ENCODE measurements around the gene UNC13A. TPM values are rescaled to one million over a fixed set of nuclear protein-coding genes. Genes with fewer than 3 reads are reported as not detected.
A peak's percentile ranks its signal among the peaks of the same experiment; 100 is the strongest.

The UNC13A gene
- total RNA-seq, 2 donors from 2014 or later, result not detected

- no peaks in the 10 kb centered on the region for H3K9me3 ChIP-seq (ENCODE audit: control insufficient read depth, low read length, poor library complexity, severe bottlenecking)
- H3K27me3 Mint-ChIP-seq, result no peaks in the 10 kb centered on the region
- H3K36me3 Mint-ChIP-seq (ENCODE audit: low read depth), result peaks cover 5% of the 10 kb centered on the region
- DNase-seq (no peak), ATAC-seq (no peak)
- H3K27ac Mint-ChIP-seq, result peak overlapping the region; percentile 93
- H3K4me1 Mint-ChIP-seq, result peaks cover 36% of the 10 kb centered on the region
- H3K4me3 Mint-ChIP-seq, result peak overlapping the region; percentile 95
Measured at GRCh38 chr19:17721111-17721628, 33.0 kb upstream of the UNC13A start.

DNA sequence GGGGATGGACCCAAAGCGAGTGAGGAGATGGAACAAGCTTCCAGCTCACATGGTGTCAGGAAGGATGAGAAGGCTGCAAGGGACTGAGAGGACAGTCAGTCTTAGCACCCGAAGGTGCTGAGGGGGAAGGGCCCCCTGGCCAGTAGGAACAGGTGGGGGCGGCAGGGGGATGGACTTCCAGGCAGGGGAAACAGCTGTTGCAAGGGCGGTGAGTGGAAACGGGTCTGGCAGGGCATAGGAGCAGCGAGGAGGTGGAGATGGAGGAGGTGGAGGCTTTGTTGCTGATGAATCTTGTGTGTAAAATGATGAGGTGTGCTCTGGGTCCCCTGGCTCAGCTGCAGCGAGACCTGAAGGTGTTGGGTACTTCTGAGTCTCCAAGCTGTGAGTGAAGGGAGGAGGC, 32.3 kb upstream of the UNC13A start:
- ATAC-seq (no peak), DNase-seq (no peak)
- no peaks in the 10 kb centered on the region for H3K27me3 Mint-ChIP-seq
- no peaks in the 10 kb centered on the region for H3K9me3 ChIP-seq (ENCODE audit: control insufficient read depth, low read length, poor library complexity, severe bottlenecking)
- peak overlapping the region; percentile 93 for H3K27ac Mint-ChIP-seq
- H3K36me3 Mint-ChIP-seq (ENCODE audit: low read depth), result peaks cover 2% of the 10 kb centered on the region
- H3K4me1 Mint-ChIP-seq, result peaks cover 35% of the 10 kb centered on the region
- H3K4me3 Mint-ChIP-seq, result peak overlapping the region; percentile 95

- peaks cover 2% of the 10 kb centered on the region for H3K36me3 Mint-ChIP-seq (ENCODE audit: low read depth)
- no peaks in the 10 kb centered on the region for H3K27me3 Mint-ChIP-seq
- peaks cover 34% of the 10 kb centered on the region for H3K4me1 Mint-ChIP-seq
- peak overlapping the region; percentile 93 for H3K27ac Mint-ChIP-seq
- H3K9me3 ChIP-seq (ENCODE audit: control insufficient read depth, low read length, poor library complexity, severe bottlenecking), result no peaks in the 10 kb centered on the region
- peak; percentile 60 for ATAC-seq
- H3K4me3 Mint-ChIP-seq, result peak overlapping the region; percentile 95
- peak in 1 of 3 donors; percentile 18 for DNase-seq
Measured at GRCh38 chr19:17719730-17720400, 31.7 kb upstream of the UNC13A start.

GRCh38 chr19:17718947-17719711, 31.0 kb upstream of the UNC13A start, which contains the start of gene MAP1S:
MAP1S (plus strand) TSS chr19:17719480; CDS start chr19:17719503, 23 bp downstream.
- Mint-ChIP-seq H3K36me3 (ENCODE audit: low read depth) (peaks cover 2% of the 10 kb centered on the region), H3K27me3 (no peaks in the 10 kb centered on the region), H3K4me1 (peaks cover 34% of the 10 kb centered on the region), H3K4me3 (peak within 1 kb of the TSS; percentile 95), H3K27ac (peak within 1 kb of the TSS; percentile 93)
- DNase-seq (peak; percentile 45 to 58 (median 48)), ATAC-seq (peak; percentile 92)
- no peaks in the 10 kb centered on the region for H3K9me3 ChIP-seq (ENCODE audit: control insufficient read depth, low read length, poor library complexity, severe bottlenecking)

- ATAC-seq (no peak), DNase-seq (no peak)
- Mint-ChIP-seq H3K36me3 (ENCODE audit: low read depth) (peaks cover 2% of the 10 kb centered on the region), H3K4me1 (peaks cover 34% of the 10 kb centered on the region), H3K27ac (peak overlapping the region; percentile 93), H3K4me3 (peak overlapping the region; percentile 91), H3K27me3 (no peaks in the 10 kb centered on the region)
- H3K9me3 ChIP-seq (ENCODE audit: control insufficient read depth, low read length, poor library complexity, severe bottlenecking), result no peaks in the 10 kb centered on the region
Measured at GRCh38 chr19:17718550-17718946, 30.4 kb upstream of the UNC13A start.

DNA sequence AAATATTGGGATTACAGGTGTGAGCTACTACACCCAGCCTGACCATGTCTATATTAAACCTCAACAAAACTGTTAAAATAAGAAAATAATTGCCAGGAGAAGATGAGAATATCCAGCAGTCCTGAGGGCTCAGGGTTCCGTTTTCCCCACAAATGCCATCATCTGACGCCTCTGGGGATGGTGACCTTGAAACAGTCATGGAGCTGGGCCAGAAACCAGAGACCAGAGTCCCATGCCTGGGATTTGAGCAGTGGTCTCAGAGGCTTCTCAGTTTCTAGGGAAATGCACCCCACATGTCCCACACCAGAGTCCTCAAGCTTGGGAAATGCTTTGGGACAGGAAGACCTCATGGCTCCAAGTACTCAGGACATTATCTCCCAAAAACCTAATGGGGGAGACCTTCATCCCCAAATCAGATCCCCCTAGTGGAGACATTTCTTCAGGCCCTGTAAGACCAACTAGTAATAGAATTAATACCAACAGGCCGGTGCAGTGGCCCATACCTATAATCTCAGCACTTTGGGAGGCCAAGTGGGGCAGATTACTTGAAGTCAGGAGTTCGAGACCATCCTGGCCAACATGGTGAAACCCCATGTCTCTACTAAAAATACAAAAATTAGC, 28.3 kb upstream of the UNC13A start:
- no peak overlapping the region for H3K4me3 Mint-ChIP-seq
- DNase-seq (no peak), ATAC-seq (no peak)
- no peak overlapping the region for H3K27ac Mint-ChIP-seq
- H3K9me3 ChIP-seq (ENCODE audit: control insufficient read depth, low read length, poor library complexity, severe bottlenecking), result no peaks in the 10 kb centered on the region
- H3K27me3 Mint-ChIP-seq, result no peaks in the 10 kb centered on the region
- H3K4me1 Mint-ChIP-seq, result peaks cover 27% of the 10 kb centered on the region
- H3K36me3 Mint-ChIP-seq (ENCODE audit: low read depth), result peaks cover under 1% of the 10 kb centered on the region

GRCh38 chr19:17711851-17712250, 23.7 kb upstream of the UNC13A start:
- no peak overlapping the region for H3K27ac Mint-ChIP-seq
- H3K4me1 Mint-ChIP-seq, result peaks cover under 1% of the 10 kb centered on the region
- DNase-seq, result no peak
- H3K4me3 Mint-ChIP-seq, result no peak overlapping the region
- H3K9me3 ChIP-seq (ENCODE audit: control insufficient read depth, low read length, poor library complexity, severe bottlenecking), result no peaks in the 10 kb centered on the region
- no peak for ATAC-seq
- H3K27me3 Mint-ChIP-seq, result no peaks in the 10 kb centered on the region
- H3K36me3 Mint-ChIP-seq (ENCODE audit: low read depth), result no peaks in the 10 kb centered on the region

- Mint-ChIP-seq H3K36me3 (ENCODE audit: low read depth) (peaks cover 2% of the 10 kb centered on the region), H3K4me1 (no peaks in the 10 kb centered on the region), H3K4me3 (no peak overlapping the region), H3K27ac (no peak overlapping the region), H3K27me3 (no peaks in the 10 kb centered on the region)
- no peaks in the 10 kb centered on the region for H3K9me3 ChIP-seq (ENCODE audit: control insufficient read depth, low read length, poor library complexity, severe bottlenecking)
- ATAC-seq (no peak), DNase-seq (no peak)
Measured at GRCh38 chr19:17706750-17707181, 18.6 kb upstream of the UNC13A start.

DNA sequence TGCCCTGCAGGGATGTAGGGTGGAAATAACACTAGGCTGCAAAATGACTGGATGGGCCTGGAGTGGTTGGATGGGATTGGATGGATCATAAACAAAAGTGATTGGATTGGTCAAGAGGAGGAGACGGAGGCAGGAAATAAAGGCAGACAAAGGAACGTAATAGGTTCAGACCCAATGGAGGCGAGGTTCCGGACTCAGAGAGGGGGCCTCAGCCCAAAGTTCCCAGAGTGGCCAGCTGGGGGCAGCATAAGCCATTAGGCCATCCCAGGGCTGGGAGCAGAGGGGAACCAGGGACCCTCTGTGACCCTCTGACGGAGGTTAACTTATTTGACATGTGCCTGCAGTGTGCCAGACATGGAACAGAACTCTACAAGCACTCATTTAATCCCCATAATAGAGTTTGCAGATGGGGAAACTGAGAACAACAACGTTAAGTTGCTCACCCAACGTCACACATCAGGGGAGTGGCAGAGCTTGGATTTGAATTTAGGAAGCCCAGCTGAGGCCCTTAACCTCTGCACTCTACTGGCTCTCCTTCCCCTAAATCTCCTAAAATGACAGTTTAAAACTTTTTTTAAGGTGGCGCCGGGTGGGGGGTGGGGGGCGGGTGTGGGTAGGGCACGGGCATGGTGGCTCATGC, 15.8 kb upstream of the UNC13A start:
- H3K27ac Mint-ChIP-seq, result no peak overlapping the region
- DNase-seq, result peak; percentile 46 to 64 (median 53)
- ATAC-seq, result peak; percentile 97
- peaks cover 2% of the 10 kb centered on the region for H3K36me3 Mint-ChIP-seq (ENCODE audit: low read depth)
- H3K27me3 Mint-ChIP-seq, result peaks cover 14% of the 10 kb centered on the region
- no peaks in the 10 kb centered on the region for H3K9me3 ChIP-seq (ENCODE audit: control insufficient read depth, low read length, poor library complexity, severe bottlenecking)
- no peak overlapping the region for H3K4me3 Mint-ChIP-seq
- peaks cover 2% of the 10 kb centered on the region for H3K4me1 Mint-ChIP-seq

GRCh38 chr19:17695198-17695597, 7.0 kb upstream of the UNC13A start:
- H3K27me3 Mint-ChIP-seq, result peaks cover 73% of the 10 kb centered on the region
- no peak for ATAC-seq
- H3K4me3 Mint-ChIP-seq, result no peak overlapping the region
- H3K4me1 Mint-ChIP-seq, result peaks cover 4% of the 10 kb centered on the region
- no peak overlapping the region for H3K27ac Mint-ChIP-seq
- no peaks in the 10 kb centered on the region for H3K9me3 ChIP-seq (ENCODE audit: control insufficient read depth, low read length, poor library complexity, severe bottlenecking)
- H3K36me3 Mint-ChIP-seq (ENCODE audit: low read depth), result peaks cover 2% of the 10 kb centered on the region
- DNase-seq, result no peak

- Mint-ChIP-seq H3K4me1 (peaks cover 4% of the 10 kb centered on the region), H3K36me3 (ENCODE audit: low read depth) (peaks cover 5% of the 10 kb centered on the region), H3K27me3 (peaks cover 52% of the 10 kb centered on the region), H3K27ac (no peak overlapping the region), H3K4me3 (no peak overlapping the region)
- H3K9me3 ChIP-seq (ENCODE audit: control insufficient read depth, low read length, poor library complexity, severe bottlenecking), result no peaks in the 10 kb centered on the region
- ATAC-seq, result no peak
- no peak for DNase-seq
Measured at GRCh38 chr19:17692566-17692965, 4.4 kb upstream of the UNC13A start.

DNA sequence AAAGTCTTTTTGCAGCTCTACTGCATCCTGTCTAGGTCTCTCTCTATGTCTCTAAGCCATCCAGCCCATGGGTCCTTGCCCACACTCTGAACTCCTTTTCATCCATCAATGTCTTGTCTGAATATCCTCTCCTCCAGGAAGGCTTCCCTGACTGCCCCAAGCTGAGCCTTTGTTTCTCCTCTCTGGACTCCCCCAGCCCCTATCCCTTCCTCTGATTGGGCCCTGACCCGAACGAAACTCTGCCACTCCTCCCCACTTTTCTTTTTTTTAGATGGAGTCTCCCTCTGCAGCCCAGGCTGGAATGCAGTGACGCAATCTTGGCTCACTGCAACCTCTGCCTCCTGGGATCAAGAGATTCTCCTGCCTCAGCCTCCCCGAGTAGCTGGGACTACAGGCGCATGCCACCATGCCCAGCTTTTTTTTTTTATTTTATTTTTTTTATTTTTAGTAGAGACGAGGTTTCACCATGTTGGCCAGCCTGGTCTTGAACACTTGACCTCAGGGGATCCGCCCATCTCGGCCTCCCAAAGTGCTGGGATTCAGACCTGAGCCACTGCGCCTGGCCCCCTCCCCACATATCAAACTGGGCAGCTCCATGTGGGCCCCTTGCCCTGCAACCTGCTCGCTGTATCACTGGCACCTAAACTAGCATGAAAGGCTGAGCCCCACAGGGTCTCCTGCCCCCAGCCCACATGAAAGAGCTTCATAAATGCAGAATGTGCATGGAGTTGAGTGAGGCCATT, 870 bp upstream of the UNC13A start:
- H3K9me3 ChIP-seq (ENCODE audit: control insufficient read depth, low read length, poor library complexity, severe bottlenecking), result no peaks in the 10 kb centered on the region
- ATAC-seq (no peak), DNase-seq (no peak)
- Mint-ChIP-seq H3K36me3 (ENCODE audit: low read depth) (peaks cover 4% of the 10 kb centered on the region), H3K4me1 (peaks cover 4% of the 10 kb centered on the region), H3K4me3 (peak overlapping the region; percentile 5), H3K27ac (no peak overlapping the region), H3K27me3 (peaks cover 48% of the 10 kb centered on the region)
